ENCODE results near the gene MCCC1. TPM values are rescaled to one million over a fixed set of nuclear protein-coding genes. Genes with fewer than 3 reads are reported as not detected.

Gene MCCC1
- total RNA-seq, 1 experiment from 2014 or later = 52.6 TPM

DNA sequence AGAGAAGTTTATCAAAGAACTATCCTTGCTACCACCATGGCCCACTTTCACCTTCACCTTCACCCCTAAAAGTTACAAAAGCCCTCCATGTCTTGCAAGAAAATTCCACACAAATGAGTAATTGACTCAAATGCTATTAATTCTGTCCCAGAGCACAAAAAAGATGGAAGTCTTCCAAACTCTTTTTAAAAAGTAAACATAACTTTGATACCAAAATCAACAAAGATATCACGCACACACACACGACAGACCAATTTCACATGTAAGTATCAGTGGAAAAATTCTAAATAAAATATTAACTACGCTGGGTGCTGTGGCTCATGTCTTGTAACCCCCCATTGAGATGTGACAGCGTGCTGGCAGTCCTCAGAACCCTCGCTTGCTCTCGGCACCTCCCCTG lies 1.1 kb upstream of the MCCC1 start:
- Histone ChIP-seq H3K4me1 (replicated peaks; ENCODE audit: insufficient read depth) (peaks cover 19% of the 10 kb centered on the region), H3K36me3 (ENCODE audit: low read depth) (no peaks in the 10 kb centered on the region), H3K9me3 (ENCODE audit: insufficient read depth, low read depth) (no peaks in the 10 kb centered on the region), H3K27me3 (ENCODE audit: insufficient read depth, low read depth) (no peaks in the 10 kb centered on the region), H3K79me2 (ENCODE audit: low read depth) (peaks cover 29% of the 10 kb centered on the region), H3K9me2 (ENCODE audit: insufficient read depth) (no peaks in the 10 kb centered on the region), H2AFZ (no peak overlapping the region), H3F3A (ENCODE audit: insufficient read depth, low read depth) (peaks cover 18% of the 10 kb centered on the region; the same call in 1 of the 2 replicates), H3K27ac (peak overlapping the region; percentile 38; the same call in 1 of the 2 replicates), H4K20me1 (ENCODE audit: insufficient read depth) (no peaks in the 10 kb centered on the region), H3K4me2 (peak overlapping the region; percentile 83), H3K4me3 (no peak overlapping the region)
- TF ChIP-seq, protein P1, sequence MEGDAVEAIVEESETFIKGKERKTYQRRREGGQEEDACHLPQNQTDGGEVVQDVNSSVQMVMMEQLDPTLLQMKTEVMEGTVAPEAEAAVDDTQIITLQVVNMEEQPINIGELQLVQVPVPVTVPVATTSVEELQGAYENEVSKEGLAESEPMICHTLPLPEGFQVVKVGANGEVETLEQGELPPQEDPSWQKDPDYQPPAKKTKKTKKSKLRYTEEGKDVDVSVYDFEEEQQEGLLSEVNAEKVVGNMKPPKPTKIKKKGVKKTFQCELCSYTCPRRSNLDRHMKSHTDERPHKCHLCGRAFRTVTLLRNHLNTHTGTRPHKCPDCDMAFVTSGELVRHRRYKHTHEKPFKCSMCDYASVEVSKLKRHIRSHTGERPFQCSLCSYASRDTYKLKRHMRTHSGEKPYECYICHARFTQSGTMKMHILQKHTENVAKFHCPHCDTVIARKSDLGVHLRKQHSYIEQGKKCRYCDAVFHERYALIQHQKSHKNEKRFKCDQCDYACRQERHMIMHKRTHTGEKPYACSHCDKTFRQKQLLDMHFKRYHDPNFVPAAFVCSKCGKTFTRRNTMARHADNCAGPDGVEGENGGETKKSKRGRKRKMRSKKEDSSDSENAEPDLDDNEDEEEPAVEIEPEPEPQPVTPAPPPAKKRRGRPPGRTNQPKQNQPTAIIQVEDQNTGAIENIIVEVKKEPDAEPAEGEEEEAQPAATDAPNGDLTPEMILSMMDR (conservative IDR thresholded peaks at IDR 0.05) = no peak
- no peak for TF ChIP-seq EZH2 (IDR thresholded peaks at IDR 0.05; ENCODE audit: low read depth)
- CTCF ChIA-PET = no interaction called here
- intact Hi-C loops (cut with micrococcal nuclease; ENCODE audit: unreplicated experiment) = no loop called here
- BruUV-seq (replicated peaks) = no TSS peak
- POLR2A ChIA-PET (ENCODE audit: unreplicated experiment) = interaction anchor here (0.5 to 0.6 kb wide), 2 partner anchors 73 to 555 kb away, joined by 4 read pairs; no protein-coding TSS in a partner anchor
- DNase-seq = peak in 1 of 2 experiments; percentile 66

DNA sequence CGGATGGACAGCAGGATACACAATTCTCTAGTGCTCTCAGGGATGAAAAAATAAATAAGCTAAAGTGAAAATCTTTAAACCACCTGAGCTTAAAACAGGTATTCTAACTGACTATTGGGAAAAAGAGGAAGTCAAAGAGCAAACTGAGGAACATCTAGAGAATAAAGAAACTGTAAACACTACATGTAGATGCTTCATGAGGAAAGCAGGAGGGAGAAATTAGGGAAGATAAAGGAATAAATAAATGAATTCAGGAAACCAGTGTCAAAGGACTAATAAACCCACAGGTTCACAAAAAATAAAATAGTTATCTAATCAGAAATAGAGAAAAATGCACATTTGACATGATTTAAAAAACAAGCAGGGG lies 525 bp upstream of the MCCC1 start:
- CTCF ChIA-PET = no interaction called here
- peaks cover 20% of the 10 kb centered on the region for H3K4me1 ChIP-seq (replicated peaks; ENCODE audit: insufficient read depth)
- no peaks in the 10 kb centered on the region for H3K27me3 ChIP-seq (ENCODE audit: insufficient read depth, low read depth)
- no peaks in the 10 kb centered on the region for H3K9me2 ChIP-seq (ENCODE audit: insufficient read depth)
- no peaks in the 10 kb centered on the region for H3K36me3 ChIP-seq (ENCODE audit: low read depth)
- intact Hi-C loops (cut with micrococcal nuclease; ENCODE audit: unreplicated experiment) = loop anchor here (1.0 to 10.0 kb wide), 2 partner anchors 120 to 385 kb away; partner anchors contain the start of gene DCUN1D1
- DNase-seq = no peak
- peak overlapping the region; percentile 38 for H3K27ac ChIP-seq
- POLR2A ChIA-PET (ENCODE audit: unreplicated experiment) = interaction anchor here (0.5 to 1.6 kb wide), 3 partner anchors 8 to 554 kb away, joined by 4 to 9 read pairs (median 4); no protein-coding TSS in a partner anchor
- H3K4me3 ChIP-seq = peak overlapping the region; percentile 86
- TSS peak; percentile 52 for BruUV-seq (replicated peaks)
- peak overlapping the region; percentile 83 for H3K4me2 ChIP-seq
- peak overlapping the region; percentile 63 for H2AFZ ChIP-seq
- H3K79me2 ChIP-seq (ENCODE audit: low read depth) = peaks cover 33% of the 10 kb centered on the region
- TF ChIP-seq, protein P1 (conservative IDR thresholded peaks at IDR 0.05) = no peak
- TF ChIP-seq EZH2 (IDR thresholded peaks at IDR 0.05; ENCODE audit: low read depth) = no peak
- no peaks in the 10 kb centered on the region for H3K9me3 ChIP-seq (ENCODE audit: insufficient read depth, low read depth)
- H4K20me1 ChIP-seq (ENCODE audit: insufficient read depth) = no peaks in the 10 kb centered on the region
- peaks cover 23% of the 10 kb centered on the region; the same call in 1 of the 2 replicates for H3F3A ChIP-seq (ENCODE audit: insufficient read depth, low read depth)

GRCh38 chr3:183098536-183099025 lies 715 bp downstream of the MCCC1 start:
- Histone ChIP-seq H3K27ac (peak overlapping the region; percentile 52), H3F3A (ENCODE audit: insufficient read depth, low read depth) (peaks cover 25% of the 10 kb centered on the region; the same call in 1 of the 2 replicates), H3K4me2 (peak overlapping the region; percentile 93), H3K9me3 (ENCODE audit: insufficient read depth, low read depth) (no peaks in the 10 kb centered on the region), H3K4me1 (replicated peaks; ENCODE audit: insufficient read depth) (peaks cover 27% of the 10 kb centered on the region), H3K27me3 (ENCODE audit: insufficient read depth, low read depth) (no peaks in the 10 kb centered on the region), H2AFZ (peak overlapping the region; percentile 96), H3K79me2 (ENCODE audit: low read depth) (peaks cover 36% of the 10 kb centered on the region), H3K4me3 (peak overlapping the region; percentile 86), H4K20me1 (ENCODE audit: insufficient read depth) (no peaks in the 10 kb centered on the region), H3K9me2 (ENCODE audit: insufficient read depth) (no peaks in the 10 kb centered on the region), H3K36me3 (ENCODE audit: low read depth) (peaks cover under 1% of the 10 kb centered on the region; the same call in 1 of the 2 replicates)
- CTCF ChIA-PET = interaction anchor here (0.8 kb wide), 1 partner anchor 287 kb away, joined by 4 read pairs; no protein-coding TSS in a partner anchor
- no peak for DNase-seq
- TF ChIP-seq, protein P1 (conservative IDR thresholded peaks at IDR 0.05) = no peak
- TF ChIP-seq EZH2 (IDR thresholded peaks at IDR 0.05; ENCODE audit: low read depth) = no peak
- intact Hi-C loops (cut with micrococcal nuclease; ENCODE audit: unreplicated experiment) = loop anchor here (1.0 to 10.0 kb wide), 2 partner anchors 118 to 384 kb away; partner anchors contain the start of gene DCUN1D1
- POLR2A ChIA-PET (ENCODE audit: unreplicated experiment) = interaction anchor here (0.5 to 1.6 kb wide), 3 partner anchors 9 to 599 kb away, joined by 3 to 10 read pairs (median 9); partner anchors contain the start of gene YEATS2
- BruUV-seq (replicated peaks) = TSS peak; percentile 34

Measured in PC-9 (cell line).